Myocyte (in vitro differentiated cells): ENCODE results near the gene MT1G. TPM values are rescaled to one million over a fixed set of nuclear protein-coding genes. Genes with fewer than 3 reads are reported as not detected.
"Not testable (repeated sequence)": the region's sequence is repeated elsewhere in the genome, so short reads cannot be mapped to it uniquely, and the experiment has no call there.

Experiments used
- DNase-seq: peaks from one replicate; pipeline ENCODE4 v3.0.0-alpha.2; 2012; ENCODE audit warnings: low read depth
- total RNA-seq: library from RNA; depleted of rRNA; stranded (reverse); fragments of >200 nt; gene quantifications from 2 replicates; pipeline ENCODE4 v1.2.3, GENCODE V29; 2014

The MT1G gene
- total RNA-seq, 1 donor from 2014 or later = not detected

DNA sequence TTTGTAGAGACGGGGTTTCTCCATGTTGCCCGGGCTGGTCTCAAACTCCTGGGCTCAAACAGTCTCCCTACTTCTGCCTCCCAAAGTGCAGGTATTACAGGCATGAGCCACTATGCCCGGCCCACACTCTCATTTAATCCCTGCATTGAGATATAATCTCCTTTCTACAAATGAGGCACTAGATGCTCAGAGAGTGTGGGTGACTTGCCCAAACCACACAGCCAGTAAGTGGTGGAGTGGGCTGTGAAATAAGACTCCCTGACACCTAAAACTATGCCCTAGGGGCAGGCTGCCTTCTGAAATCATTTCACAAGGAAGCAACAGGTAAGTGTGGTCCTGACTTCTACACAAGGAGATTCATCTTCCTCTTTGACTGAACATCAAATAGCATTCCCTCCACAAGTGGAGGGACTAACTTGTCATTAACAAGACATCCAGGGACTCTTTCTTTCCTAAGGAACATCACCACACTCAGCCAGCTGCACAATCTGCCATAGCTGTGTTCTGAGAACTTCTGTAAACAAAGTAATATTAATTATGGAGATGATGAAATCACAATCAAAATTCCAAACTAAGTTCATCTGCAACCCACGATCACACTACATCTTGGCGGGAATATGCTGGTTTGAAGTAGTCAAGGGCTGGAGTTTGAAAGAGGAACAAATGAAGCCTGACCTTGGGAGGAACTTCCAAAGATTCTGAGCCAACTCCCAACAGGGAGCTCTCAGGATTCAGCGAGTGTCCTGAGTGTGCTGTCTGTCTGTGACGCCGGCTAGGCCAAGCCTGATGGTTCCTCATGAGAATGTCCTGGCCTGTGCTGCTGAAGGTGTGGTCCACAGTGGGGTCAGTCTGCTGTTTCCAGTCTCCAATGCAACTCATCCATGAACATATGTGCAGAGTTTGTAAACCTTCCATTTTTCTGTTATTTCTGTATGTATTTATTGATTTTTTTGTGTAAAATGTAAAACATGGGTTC, 2.3 kb downstream of the MT1G start:
- not testable (repeated sequence) for DNase-seq

DNA sequence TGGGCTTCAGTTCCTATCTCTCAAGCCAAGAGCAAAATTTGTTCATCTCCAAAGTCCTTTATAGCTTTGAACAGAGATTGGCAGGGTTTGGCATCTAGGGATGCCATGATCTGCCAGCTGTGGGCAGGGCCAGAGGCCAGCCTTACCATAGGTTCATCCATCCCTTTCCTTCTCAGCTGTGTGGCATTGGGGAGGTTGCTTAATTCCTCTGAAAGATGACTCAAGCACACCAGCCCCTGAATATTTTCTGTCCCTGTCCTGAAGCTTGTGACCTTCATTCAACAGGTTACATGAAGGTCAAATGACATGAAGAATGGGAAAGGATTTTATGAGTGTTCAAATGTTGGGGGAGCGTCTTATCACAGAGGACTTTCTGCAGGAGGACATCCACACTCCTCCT, 3.4 kb downstream of the MT1G start:
- DNase-seq = no peak

DNA sequence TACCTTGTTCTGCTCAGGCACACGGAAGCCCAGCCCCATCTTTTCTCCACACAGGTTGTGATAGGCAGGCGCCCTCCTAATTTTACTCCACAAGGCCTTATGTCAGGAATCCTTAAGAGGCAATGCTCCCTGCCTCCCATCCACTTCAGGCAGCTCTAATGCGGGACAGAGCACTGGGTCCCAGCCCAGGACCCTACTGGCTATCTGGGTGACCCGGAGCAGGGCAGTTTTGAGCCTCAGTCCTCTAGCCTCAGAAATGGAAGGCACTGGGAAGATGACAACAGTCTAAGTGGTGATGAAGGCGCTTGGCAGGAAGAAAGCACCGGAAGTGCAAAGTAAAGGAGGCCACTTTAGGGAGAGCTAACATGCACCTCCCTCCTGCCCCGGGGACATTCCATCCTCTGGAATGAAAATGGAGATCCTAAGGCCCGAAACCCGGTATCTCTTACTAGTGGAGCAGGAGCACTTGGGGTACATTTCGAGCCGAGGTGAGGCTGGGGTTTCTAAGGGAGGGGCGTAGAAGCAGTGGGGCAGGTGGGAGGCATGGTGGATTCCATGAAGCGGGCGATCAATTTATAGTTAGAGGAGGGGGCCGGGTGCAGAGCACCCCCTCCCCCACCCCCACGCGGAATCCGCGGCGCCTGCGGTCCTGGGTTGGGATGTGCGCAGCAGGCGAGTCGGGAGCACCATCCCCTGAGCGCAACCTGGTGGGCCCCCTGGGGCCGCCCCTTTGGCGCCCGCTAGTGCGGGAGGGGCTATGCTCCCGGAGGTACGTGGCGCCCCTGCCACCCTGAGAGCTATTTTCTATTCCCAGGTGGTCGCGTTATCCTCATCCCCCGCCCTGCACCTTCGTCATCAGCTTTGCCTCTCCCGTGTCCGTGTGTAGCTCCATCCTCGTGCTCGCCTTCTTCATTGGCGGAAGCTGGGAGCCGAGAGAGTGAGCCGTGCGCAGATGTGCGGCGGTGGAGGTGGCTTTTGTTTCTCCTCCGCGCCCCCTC, 5.2 kb downstream of the MT1G start:
- DNase-seq = no peak

DNA sequence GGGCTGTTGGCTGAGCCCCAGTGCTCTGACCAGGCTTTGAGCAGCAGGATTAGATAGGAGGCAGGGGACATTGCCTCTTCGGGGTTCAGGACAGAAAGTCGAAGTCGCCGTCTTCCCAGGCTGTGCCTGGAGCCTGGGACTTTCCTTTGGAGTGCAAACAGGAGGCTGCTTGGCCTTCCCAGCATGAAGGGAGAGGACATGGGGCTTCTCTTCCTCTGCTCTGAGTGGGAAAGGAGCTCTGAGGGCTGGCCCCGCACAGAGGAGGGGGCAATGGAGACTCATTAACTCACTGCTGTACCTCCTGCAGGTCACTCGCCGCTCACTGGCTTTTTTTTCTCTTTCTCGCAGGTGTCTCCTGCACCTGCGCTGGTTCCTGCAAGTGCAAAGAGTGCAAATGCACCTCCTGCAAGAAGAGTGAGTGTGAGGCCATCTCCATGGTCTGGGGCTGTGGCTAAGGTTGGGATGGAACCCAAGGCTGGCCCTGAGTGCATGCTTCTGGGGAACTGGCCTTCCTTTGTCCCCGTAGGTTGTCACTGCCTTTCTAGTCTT, 9.5 kb downstream of the MT1G start:
- DNase-seq = no peak

DNA sequence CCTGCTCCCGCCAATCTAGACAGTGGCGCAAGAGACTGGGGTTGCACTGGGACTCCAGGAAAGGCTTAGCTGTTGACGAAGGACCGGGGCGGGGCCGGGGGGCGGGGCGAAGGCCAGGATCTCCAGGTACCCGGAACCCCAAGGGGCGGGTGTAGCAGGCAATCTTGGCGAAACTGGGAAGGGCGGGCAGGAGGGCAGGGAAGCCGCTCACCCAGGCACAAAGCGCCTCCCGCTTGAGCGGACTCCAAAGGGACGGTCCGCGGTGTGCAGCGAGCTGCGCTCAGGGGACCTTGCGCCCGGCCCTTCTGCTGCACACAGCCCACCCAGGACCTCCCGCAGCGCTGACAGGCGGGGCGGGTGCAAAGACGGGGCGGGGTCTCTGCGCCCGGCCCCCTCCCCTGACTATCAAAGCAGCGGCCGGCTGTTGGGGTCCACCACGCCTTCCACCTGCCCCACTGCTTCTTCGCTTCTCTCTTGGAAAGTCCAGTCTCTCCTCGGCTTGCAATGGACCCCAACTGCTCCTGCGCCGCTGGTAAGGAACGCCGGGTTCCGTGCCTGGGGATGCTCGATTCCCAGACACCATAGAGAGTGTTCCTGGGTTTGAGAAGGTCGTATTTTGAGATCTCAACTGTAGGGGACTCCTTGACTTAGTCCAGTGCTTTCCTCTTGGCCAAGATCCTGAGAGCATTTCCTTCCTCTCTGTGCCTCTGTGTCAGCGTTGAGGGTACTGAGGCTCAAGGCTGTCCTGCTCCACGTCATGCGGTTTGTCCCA, 10.1 kb downstream of the MT1G start, which contains the start of gene MT1F:
Gene MT1F, plus strand, starts transcription at position 405 of the 772 bp plus-strand sequence. Its CDS starts 100 bp downstream, at position 505.
- no peak for DNase-seq

DNA sequence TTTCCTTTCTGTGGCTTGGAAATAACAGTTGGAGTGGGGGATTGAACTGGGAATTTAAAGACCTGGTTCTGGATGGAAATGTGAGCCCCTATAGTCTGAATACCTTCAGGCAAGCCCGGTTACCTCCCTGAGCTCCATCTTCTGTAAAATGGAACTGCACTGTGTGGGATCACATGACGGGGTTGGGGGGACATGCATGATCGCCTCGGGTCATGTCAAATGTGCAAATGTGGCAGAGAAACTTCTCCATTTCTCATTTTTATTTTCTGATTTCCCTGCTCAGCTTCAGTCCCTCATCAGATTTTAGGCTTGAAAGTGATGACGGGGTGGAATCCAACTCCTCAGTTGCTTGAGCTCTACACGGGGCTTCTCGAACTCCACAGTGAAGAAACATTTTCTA, 14.6 kb downstream of the MT1G start:
- DNase-seq = no peak

DNA sequence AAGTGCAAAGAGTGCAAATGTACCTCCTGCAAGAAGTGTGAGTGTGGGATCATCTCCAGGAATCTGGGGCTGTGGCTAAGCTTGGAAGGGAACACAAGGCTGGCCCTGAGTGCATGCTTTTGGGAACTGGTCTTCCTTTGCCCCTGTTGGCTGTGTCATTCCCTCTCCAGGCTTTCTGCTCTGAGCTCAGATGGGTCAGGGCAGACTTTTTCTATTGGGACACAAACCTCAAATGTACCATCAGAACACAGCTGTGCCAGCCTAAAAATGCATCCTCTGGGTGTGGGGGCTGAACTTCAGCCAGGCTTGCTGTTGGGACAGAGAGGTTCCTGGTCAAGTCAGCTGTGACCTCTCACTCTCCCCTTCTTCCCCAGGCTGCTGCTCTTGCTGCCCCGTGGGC, 15.3 kb downstream of the MT1G start:
- DNase-seq = peak; percentile 13

DNA sequence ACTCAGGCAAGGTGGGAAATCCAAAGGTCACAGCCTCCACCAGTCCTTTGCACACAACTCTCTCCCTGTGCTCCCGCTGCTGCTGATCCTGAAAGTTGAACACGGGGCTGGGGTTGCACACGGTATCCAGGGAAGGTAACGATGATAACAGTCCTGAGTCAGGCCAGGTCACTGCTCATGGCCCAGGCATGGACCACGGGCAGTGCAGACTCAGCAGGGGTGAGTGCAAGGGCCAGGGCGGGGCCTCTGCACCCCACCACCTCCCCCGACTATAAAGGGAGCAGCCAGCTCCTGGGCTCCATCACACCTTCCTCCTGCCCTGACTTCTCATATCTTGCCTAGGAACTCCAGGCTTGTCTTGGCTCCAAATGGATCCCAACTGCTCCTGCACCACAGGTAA, 16.3 kb downstream of the MT1G start, which contains the start of gene MT1B:
Gene MT1B, plus strand, starts transcription at position 301 of the 400 bp plus-strand sequence. Its CDS starts 68 bp downstream, at position 369.
- DNase-seq = no peak

DNA sequence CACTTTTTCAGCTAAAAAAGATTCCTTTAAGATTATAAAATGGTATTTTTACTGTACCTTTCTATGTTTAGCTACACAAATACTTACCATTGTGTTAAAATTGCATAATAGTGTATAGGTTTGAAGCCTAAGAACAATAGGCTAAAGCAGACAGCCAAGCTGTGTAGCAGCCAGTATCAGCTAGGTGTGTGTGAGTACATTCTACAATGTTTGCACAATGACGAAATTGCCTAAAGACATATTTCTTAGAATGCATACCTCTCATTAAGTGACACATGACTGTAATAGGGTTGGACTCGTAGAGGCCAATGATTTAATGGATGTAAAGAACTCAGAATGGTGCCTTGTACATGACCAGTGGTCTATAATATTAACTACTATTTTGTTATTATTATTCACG, 18.0 kb downstream of the MT1G start:
- DNase-seq = no peak

DNA sequence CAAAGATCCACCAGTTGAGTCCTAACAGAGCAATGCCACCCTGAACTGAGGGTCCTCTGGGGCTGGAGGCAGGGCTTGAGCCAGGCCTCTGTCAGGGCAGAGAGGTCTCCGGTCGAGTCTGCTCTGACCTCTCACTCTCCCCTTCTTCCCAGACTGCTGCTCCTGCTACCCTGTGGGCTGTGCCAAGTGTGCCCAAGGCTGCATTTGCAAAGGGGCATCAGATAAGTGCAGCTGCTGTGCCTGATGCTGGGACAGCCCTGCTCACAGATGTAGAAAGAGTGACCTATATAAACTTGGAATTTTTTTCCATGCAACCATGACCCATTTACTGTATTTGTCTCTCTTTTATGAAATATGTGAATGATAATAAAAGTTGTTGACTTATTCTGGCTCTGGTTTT, 18.6 kb downstream of the MT1G start:
- no peak for DNase-seq

DNA sequence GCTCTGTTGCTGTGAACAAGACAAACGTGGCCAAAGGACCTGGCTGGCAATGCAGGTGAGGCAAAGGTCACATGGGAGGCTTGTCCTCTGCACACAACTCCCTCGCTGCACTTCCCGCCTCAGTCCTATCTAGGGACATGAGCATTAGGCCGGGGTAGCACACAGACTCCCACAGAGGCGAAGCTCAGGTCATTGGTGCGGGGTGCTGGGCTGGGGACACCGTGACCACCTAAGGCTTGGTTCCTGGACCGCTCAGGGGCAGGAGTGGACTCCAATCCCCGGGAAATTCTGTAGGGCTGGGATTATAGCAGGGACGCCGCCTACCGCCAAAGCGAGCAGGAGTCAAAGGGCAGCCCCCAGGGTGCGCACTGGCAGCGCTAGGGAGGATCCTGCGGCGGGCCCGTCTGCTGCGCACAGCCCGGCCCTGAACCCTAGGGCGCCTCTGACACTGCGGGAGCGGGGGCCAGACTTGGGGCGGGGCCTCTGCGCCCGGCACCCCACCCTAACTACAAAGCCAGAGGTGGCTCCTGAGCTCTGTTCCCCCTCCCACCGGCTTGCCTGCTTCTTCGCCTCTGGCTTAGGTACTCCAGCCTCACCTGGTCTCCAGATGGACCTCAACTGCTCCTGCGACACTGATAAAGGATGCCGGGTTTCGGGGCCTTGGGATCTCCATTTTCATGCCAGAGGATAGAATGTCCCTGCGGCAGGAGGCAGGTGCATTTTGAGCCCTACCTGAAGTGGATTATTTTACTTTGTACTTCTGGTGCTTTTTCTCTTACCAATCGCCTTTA, 20.0 kb downstream of the MT1G start:
- no peak for DNase-seq

DNA sequence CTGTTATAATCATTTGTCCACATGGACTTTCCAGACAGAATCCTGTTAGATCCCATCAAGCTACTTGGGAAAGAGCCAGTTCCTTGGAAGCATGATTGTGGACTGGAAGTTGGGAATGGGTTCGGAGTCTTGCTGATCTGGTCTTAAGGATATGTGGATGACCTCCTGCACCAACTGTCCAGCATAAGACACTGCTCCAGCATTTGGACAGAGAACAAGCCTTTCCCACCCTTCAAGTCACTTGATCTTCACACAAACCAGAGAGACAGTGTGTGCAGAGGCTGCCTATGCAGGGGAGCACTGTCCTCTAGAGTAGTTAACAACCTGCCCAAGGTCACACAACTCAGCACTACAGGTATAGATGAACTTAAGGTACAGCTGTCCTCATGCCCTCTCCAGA, 22.0 kb downstream of the MT1G start:
- no peak for DNase-seq

DNA sequence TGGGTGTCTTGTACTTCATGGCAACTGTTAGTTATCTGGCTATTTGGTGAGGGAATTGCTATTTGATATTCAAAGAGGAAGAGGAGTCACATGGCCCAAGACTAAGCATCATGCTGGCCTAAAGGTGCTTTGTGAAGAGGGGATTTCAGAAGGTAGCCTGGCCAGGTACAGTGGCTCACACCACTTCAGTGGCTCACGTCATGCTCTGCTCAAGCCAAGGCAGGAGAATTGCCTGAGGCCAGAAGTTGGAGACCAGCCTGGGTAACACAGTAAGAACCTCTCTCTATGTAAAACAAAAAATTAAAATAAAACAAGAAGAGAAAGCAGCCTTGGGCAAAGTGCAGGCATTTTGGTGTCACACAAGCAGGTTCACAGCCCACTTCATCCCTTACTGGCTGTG, 22.6 kb downstream of the MT1G start:
- no peak for DNase-seq

DNA sequence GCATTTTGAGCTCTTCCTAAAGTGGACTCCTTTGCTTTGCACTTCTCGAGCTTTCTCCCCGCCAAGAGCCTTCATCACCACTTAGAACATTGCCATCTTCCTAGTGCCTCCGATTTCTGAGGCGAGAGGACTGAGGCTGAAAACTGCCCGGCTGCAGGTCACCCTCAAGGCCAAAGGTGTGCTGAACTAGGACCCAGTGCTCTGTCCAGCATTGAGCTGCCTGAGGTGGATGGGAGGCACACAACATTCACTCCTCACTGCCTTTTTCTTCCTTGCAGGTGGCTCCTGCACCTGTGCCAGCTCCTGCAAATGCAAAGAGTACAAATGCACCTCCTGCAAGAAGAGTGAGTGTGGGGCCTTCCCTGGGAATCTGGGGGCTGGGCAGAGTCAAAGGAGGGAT, 24.0 kb downstream of the MT1G start:
- DNase-seq = no peak

DNA sequence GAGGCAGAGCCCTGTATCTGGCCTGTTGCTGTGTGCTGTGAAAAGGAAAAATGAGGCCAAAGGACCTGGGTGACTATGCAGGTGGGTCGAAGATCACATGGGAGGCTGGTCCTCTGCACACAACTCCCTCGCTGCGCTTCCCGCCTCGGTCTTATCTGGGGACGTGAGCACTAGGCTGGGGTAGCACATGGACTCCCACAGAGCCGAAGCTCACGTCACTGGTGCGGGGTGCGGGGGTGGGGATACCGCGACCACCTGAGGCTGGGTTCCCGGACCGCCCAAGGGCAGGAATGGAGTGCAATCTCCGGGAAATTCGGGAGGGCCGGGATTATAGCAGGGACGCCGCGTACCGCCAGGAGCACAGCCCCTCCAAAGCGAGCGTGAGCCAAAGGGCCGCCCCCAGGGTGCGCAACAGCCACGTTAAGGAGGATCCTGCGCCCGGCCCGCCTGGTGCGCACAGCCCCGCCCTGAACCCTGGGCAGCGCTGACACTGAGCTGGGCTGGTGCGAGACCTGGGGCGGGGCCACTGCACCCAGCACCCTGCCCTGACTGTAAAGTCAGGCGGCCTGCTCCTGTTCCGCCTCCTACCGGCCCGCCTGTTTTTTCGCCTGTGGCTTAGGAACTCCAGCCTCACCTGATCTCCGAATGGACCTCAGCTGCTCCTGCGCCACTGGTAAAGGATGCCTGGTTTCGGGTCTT, 24.6 kb downstream of the MT1G start:
- DNase-seq = peak; percentile 24

DNA sequence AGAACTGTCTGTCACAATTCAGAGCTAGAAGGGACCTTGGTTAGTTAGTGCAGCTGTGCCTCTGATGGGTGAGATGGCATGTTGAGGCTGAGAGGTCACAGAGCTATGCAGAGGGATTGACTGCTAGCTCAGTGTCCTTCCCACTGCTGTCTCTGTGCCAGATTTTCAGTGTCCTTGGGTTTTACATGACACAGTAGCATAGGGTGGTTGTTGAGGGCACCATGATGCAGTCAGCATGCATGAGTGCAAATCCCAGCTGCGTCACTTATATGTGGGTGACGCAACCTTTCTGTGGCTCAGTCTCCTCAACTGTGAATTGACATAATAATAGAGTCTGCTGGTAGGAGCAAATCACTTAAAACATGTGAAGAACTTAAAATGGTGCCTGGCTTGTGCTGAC, 26.7 kb downstream of the MT1G start:
- peak; percentile 77 for DNase-seq

DNA sequence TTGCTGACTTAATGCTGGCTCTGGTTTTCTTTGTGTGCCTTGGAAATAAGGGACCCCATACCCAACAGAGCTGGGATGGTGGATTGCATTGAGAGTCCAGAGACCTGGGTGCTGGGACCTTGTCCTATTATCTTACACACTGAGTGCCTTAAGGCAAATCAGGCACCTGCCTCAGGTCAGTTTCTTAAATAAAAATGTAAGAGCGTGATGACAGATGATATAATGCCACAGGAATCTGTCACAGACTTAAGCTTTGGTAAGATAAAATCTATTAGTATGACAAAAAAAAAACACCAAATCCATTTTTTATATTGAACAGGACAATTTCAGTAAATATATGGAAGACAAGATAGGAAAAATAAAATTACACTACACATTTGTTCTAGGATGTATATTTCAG, 27.8 kb downstream of the MT1G start:
- DNase-seq = no peak

DNA sequence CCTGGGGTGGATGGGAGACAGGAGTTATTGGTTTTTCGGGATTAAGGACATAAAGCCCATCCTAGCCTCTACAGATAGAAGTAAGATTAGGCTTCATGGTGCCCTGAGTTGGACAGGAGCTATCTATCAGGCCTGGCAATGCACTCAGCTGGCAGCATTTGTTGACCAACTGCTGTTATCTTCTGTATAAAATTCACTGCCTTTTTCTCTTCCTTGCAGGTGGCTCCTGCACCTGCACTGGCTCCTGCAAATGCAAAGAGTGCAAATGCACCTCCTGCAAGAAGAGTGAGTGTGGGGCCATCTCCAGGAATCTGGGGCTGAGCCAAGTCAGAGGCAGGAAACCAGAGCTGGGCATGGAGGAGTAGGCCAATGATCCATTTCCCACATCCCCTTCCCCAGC, 28.8 kb downstream of the MT1G start:
- no peak for DNase-seq
